WI38 (cell line): ENCODE data around the gene PARN.
"Not testable (repeated sequence)": the region's sequence is repeated elsewhere in the genome, so short reads cannot be mapped to it uniquely, and the experiment has no call there.

ENCODE experiments used
- H3K4me3 ChIP-seq: 2 replicates; pipeline ENCODE4 v1.5.1; 2011; ENCODE audit warnings: low read depth, mild to moderate bottlenecking, control low read depth, low read length
- CTCF ChIP-seq: IDR thresholded peaks from 2 replicates; pipeline ENCODE4 v1.5.1; 2012; ENCODE audit warnings: low read depth, mild to moderate bottlenecking, control low read depth, low read length

PARN gene

DNA sequence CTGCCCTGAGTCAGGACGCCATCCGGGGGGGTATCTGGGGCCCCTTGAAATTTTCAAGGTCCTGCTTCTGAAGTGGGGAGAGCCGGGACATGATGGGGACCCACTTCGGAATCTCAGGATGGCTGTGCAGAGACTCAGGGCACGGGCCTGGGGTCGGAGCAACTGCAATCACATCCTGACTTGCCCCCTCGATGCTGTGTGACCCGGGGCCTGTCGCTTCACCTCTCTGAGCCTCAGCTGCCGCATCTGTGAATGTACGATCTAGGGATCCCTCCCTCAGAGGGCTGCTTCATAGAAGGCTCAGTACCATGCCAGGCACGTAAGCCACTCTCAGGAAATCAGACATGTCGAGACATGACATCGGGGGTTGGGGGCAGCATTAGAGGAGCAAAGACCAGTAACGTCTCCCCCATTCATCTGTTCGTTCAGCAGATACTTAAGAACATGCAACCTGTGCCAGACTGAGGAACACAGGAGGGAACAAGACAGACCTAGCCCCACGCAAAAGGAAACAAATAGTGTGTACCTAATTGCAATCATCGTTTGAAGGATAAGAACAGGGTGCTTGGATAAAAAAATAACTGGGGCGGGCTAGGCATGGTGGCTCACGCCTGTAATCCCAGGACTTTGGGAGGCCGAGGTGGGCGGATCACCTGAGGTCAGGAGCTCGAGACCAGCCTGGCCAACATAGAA lies 229.6 kb downstream of the PARN start:
- no peak overlapping the region for H3K4me3 ChIP-seq
- TF ChIP-seq CTCF, result no peak

GRCh38 chr16:14399378-14400284 lies 230.4 kb downstream of the PARN start:
- no peak for TF ChIP-seq CTCF
- H3K4me3 ChIP-seq, result no peak overlapping the region

DNA sequence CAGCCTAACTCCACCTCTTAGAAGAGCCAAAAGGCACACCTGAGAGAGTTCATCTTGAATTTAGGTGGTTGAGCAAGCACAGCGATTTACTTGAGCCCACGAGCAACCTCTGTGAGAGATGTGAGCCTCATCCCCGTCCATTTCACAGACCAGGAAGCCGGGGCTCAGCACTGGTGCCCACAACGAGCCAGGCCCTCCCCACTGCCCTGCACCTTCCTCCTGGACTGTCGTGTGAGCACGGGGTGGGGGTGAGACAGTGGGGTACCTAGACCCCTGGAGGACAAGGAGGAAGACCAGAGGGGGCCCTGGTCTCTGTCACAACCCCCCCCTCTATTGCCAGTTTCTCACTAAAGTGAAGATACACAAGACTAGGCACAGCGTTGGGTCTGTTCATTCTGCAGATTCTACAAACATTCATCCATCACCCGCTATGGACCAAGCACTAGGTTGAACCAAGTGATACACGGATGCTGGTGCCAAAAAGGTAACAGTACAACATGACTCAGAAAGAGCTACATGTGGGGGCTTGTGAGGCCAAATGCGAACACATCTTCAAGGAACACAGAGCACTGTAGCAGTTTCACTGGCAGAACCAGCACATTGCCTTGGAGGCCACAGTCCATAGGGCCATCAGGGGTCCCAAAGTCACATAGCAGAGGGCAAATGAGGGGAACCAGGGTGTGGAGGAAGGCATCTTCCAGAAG lies 231.9 kb downstream of the PARN start:
- H3K4me3 ChIP-seq, result no peak overlapping the region
- no peak for TF ChIP-seq CTCF

DNA sequence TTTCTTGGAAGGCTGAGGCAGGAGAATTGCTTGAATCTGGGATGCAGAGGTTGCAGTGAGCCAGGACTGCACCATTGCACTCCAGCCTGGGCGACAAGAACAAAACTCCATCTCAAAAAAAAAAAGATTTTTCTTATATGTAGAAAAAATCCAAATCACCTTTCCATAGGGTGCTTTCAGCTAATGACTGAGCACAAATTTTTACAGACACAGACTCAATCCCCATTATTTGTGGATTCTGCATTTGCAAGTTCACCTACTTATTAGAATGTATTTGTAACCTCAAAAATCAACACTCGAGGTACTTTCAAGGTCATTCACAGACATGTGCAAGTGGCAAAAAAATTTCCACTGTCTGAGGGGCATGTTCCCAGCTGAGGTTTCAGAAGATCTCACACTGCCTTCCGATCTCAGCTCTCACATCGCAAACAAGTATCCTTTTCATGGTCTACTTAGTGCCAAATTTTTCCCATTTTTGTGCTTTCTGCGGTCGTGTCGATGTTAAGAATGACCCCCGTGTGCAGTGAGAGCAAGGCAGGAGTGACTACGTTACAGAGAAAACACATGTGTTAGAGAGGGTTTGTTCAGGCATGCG lies 234.3 kb downstream of the PARN start:
- not testable (repeated sequence) for H3K4me3 ChIP-seq

- H3K4me3 ChIP-seq, result no peak overlapping the region
- TF ChIP-seq CTCF, result no peak
These were observed 235.2 kb downstream of the PARN start for GRCh38 chr16:14394834-14395233.

DNA sequence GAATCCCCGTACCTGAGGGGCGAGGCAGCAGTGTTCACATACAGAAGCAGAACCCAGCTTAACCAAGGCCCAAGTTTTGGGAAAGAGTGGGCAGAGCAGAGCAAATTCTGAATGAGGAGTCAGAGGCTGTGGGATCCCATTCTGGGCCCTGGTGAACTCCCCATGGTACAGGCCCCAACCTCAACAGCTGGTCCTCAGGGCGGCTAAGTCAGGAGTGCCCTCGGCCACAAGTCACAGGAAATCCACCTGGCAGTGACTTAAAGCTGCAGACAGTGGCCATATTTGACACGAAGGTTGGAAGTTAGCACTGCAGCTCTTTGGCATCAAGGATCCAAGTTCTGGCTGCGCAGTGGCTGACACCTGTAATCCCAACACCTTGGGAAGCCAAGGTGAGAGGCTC lies 237.1 kb downstream of the PARN start:
- TF ChIP-seq CTCF, result no peak
- H3K4me3 ChIP-seq, result no peak overlapping the region

GRCh38 chr16:14389359-14389758 lies 240.7 kb downstream of the PARN start:
- H3K4me3 ChIP-seq, result no peak overlapping the region
- TF ChIP-seq CTCF, result no peak
